H1 (cell line): ENCODE data around the gene STX17. TPM values are rescaled to one million over a fixed set of nuclear protein-coding genes. Genes with fewer than 3 reads are reported as not detected.

Source experiments
- CTCF ChIA-PET: fragments of 300-600 bp; sonication (Branson Sonifier 250); formaldehyde crosslinking; loops from one replicate; lab custom pipeline; 2021; ENCODE audit not compliant: partially characterized antibody; lab: Charles Lee
- POLR2A ChIA-PET: fragments of 300-600 bp; sonication (Branson Sonifier 250); formaldehyde crosslinking; loops from one replicate; lab custom pipeline; 2021; ENCODE audit warnings: inconsistent platforms; ENCODE audit not compliant: partially characterized antibody; lab: Charles Lee
- DNase-seq, 2 experiments: peaks; one replicate each; pipeline versions ENCODE4 v3.0.0 to v3.0.0-alpha.2; 2010 to 2022; ENCODE audit warnings: low spot score in 2 of 2, low read depth in 1 of 2, mixed read lengths in 1 of 2
- FAIRE-seq: peaks from 2 replicates; lab custom pipeline; 2011; peaks lifted over from hg19 to GRCh38; lab: Jason Lieb, UNC
- H2AFZ ChIP-seq: 2 replicates; pipeline ENCODE4 v1.8.1; 2012; ENCODE audit warnings: low read length, inconsistent platforms
- H2AK5ac ChIP-seq: 2 replicates; pipeline ENCODE4 v1.6.1; 2013; ENCODE audit warnings: low read depth, low read length
- H2BK120ac ChIP-seq: replicated peaks from 2 replicates; pipeline ENCODE3; 2013; ENCODE audit warnings: low read depth, low read length, inconsistent platforms
- H2BK12ac ChIP-seq: 2 replicates; pipeline ENCODE4 v1.6.1; 2013; ENCODE audit warnings: low read depth, low read length
- H2BK15ac ChIP-seq: 2 replicates; pipeline ENCODE4 v1.6.1; 2013; ENCODE audit warnings: low read length
- H2BK20ac ChIP-seq: 2 replicates; pipeline ENCODE4 v1.6.1; 2013; ENCODE audit warnings: low read length
- H2BK5ac ChIP-seq: 2 replicates; pipeline ENCODE4 v1.6.1; 2013; ENCODE audit warnings: low read depth, low read length
- H3K14ac ChIP-seq: 2 replicates; pipeline ENCODE4 v1.6.1; 2013; ENCODE audit warnings: inconsistent platforms; ENCODE audit not compliant: insufficient read length
- H3K18ac ChIP-seq: 2 replicates; pipeline ENCODE4 v1.6.1; 2013; ENCODE audit warnings: low read length; ENCODE audit errors: extremely low read depth
- H3K23ac ChIP-seq: 2 replicates; pipeline ENCODE4 v1.6.1; 2013; ENCODE audit warnings: inconsistent platforms; ENCODE audit not compliant: insufficient read length
- H3K23me2 ChIP-seq: 2 replicates; pipeline ENCODE4 v1.6.1; 2013; ENCODE audit warnings: low read depth, low read length
- H3K27ac ChIP-seq: 2 replicates; pipeline ENCODE4 v1.6.1; 2011; ENCODE audit warnings: low read depth, low read length, inconsistent platforms
- H3K27me3 ChIP-seq, 4 experiments: replicated peaks in 1 of 4; 1 replicate in 1 of 4; 2 replicates in 3 of 4; pipeline versions ENCODE4 v1.6.1 to v1.8.1; 2011 to 2013; ENCODE audit warnings: low read length in 3 of 4, mild to moderate bottlenecking in 3 of 4, inconsistent platforms in 2 of 4, mixed read lengths in 2 of 4, moderate library complexity in 1 of 4; ENCODE audit not compliant: control insufficient read depth in 3 of 4, insufficient read depth in 3 of 4; ENCODE audit errors: extremely low read depth in 1 of 4
- H3K36me3 ChIP-seq, 4 experiments: 2 replicates each; pipeline versions ENCODE4 v1.6.1 to v1.8.1; 2011 to 2013; ENCODE audit warnings: mild to moderate bottlenecking in 4 of 4, low read length in 3 of 4, moderate library complexity in 2 of 4, control low read depth in 1 of 4, inconsistent platforms in 1 of 4; ENCODE audit not compliant: insufficient read depth in 4 of 4, control insufficient read depth in 2 of 4
- H3K4ac ChIP-seq: replicated peaks from 2 replicates; pipeline ENCODE3; 2013; ENCODE audit warnings: low read length, low read depth, mixed read lengths, inconsistent platforms; ENCODE audit not compliant: insufficient read length
- H3K4me1 ChIP-seq, 4 experiments: replicated peaks in 1 of 4; 1 replicate in 1 of 4; 2 replicates in 3 of 4; pipeline versions ENCODE4 v1.6.1 to v1.8.1; 2011 to 2013; ENCODE audit warnings: low read length in 3 of 4, inconsistent platforms in 2 of 4, mixed read lengths in 1 of 4; ENCODE audit not compliant: insufficient read depth in 4 of 4, control insufficient read depth in 3 of 4
- H3K4me2 ChIP-seq, 2 experiments: 2 replicates each; pipeline versions ENCODE4 v1.6.1 to v1.8.1; 2011 to 2013; ENCODE audit warnings: low read depth in 2 of 2, low read length in 2 of 2, control low read depth in 1 of 2, inconsistent platforms in 1 of 2, mild to moderate bottlenecking in 1 of 2; ENCODE audit not compliant: insufficient read depth in 1 of 2
- H3K4me3 ChIP-seq, 4 experiments: fragments of 200-600, 300-600 bp in 1 of 4; sonication (generic), shearing (Covaris generic), sonication (Bioruptor Twin) in 1 of 4; 2 replicates each; pipeline versions ENCODE4 v1.5.1 to v1.8.1; 2011 to 2016; ENCODE audit warnings: low read length in 4 of 4, low read depth in 3 of 4, control low read depth in 2 of 4, inconsistent platforms in 2 of 4, mild to moderate bottlenecking in 2 of 4, mixed read lengths in 1 of 4, moderate library complexity in 1 of 4; ENCODE audit not compliant: insufficient read depth in 2 of 4; ENCODE audit errors: extremely low read depth in 1 of 4
- H3K56ac ChIP-seq: replicated peaks from 2 replicates; pipeline ENCODE3; 2013; ENCODE audit warnings: low read depth, mild to moderate bottlenecking, mixed read lengths, low read length, inconsistent platforms; ENCODE audit not compliant: insufficient read length
- H3K79me1 ChIP-seq: 2 replicates; pipeline ENCODE4 v1.6.1; 2013; ENCODE audit warnings: low read depth, low read length, control low read depth
- H3K79me2 ChIP-seq, 2 experiments: 2 replicates each; pipeline versions ENCODE4 v1.6.1 to v1.8.1; 2012 to 2013; ENCODE audit warnings: low read length in 2 of 2, mild to moderate bottlenecking in 2 of 2, inconsistent platforms in 1 of 2; ENCODE audit not compliant: insufficient read depth in 2 of 2, control insufficient read depth in 1 of 2
- H3K9ac ChIP-seq, 4 experiments: replicated peaks in 1 of 4; 1 replicate in 1 of 4; 2 replicates in 3 of 4; pipeline versions ENCODE4 v1.6.1 to v1.8.1; 2011 to 2013; ENCODE audit warnings: low read depth in 3 of 4, low read length in 3 of 4, control low read depth in 2 of 4, mild to moderate bottlenecking in 2 of 4, moderate library complexity in 2 of 4, inconsistent platforms in 1 of 4; ENCODE audit errors: extremely low read depth in 1 of 4
- H3K9me3 ChIP-seq, 2 experiments: 2 replicates each; pipeline versions ENCODE4 v1.6.1 to v1.8.1; 2012 to 2013; ENCODE audit warnings: mild to moderate bottlenecking in 2 of 2, moderate library complexity in 2 of 2, control low read depth in 1 of 2, inconsistent platforms in 1 of 2, low read depth in 1 of 2, low read length in 1 of 2, mixed read lengths in 1 of 2; ENCODE audit not compliant: insufficient read depth in 2 of 2
- H4K20me1 ChIP-seq, 2 experiments: replicated peaks in 1 of 2; 2 replicates each; pipeline versions ENCODE3 to v1.8.1; 2011 to 2013; ENCODE audit warnings: inconsistent platforms in 2 of 2, low read length in 2 of 2, mild to moderate bottlenecking in 1 of 2; ENCODE audit not compliant: insufficient read depth in 2 of 2, control insufficient read depth in 1 of 2
- H4K5ac ChIP-seq: 2 replicates; pipeline ENCODE4 v1.6.1; 2013; ENCODE audit warnings: low read length, low read depth, mixed read lengths, inconsistent platforms; ENCODE audit not compliant: insufficient read length
- H4K8ac ChIP-seq: 2 replicates; pipeline ENCODE4 v1.8.0; 2013; ENCODE audit warnings: mild to moderate bottlenecking, moderate library complexity, low read length, inconsistent platforms; ENCODE audit not compliant: insufficient read depth; ENCODE audit errors: extremely low read depth
- H4K91ac ChIP-seq: replicated peaks from 2 replicates; pipeline ENCODE3; 2013; ENCODE audit warnings: low read length, mixed read lengths, inconsistent platforms; ENCODE audit not compliant: insufficient read length
- CBX5 ChIP-seq: fragments of 300-800, 300-1000 bp; sonication (generic); IDR thresholded peaks from 2 replicates; pipeline ENCODE4 v1.7.1; 2016; ENCODE audit warnings: antibody characterized with exemption, low read length, low read depth
- CHD2 ChIP-seq: IDR thresholded peaks from 2 replicates; pipeline ENCODE4 v1.6.1; 2012; ENCODE audit warnings: low read length, improper control_type of control experiment
- EZH2 ChIP-seq: fragments of 200-600 bp; sonication (generic); IDR thresholded peaks from 2 replicates; pipeline ENCODE4 v1.7.1; 2012; ENCODE audit warnings: low read depth, mild to moderate bottlenecking, moderate library complexity, low read length, inconsistent platforms; ENCODE audit not compliant: severe bottlenecking
- NANOG ChIP-seq: IDR thresholded peaks from 2 replicates; pipeline ENCODE4 v1.6.1; 2011; ENCODE audit warnings: low read length, low read depth, mild to moderate bottlenecking, inconsistent platforms; ENCODE audit not compliant: insufficient read depth, poor library complexity, severe bottlenecking
- POU5F1 ChIP-seq: IDR thresholded peaks from 2 replicates; pipeline ENCODE4 v1.6.1; 2011; ENCODE audit warnings: low read depth, mild to moderate bottlenecking, low read length, moderate library complexity
- SIN3A ChIP-seq, 2 experiments: IDR thresholded peaks in 1 of 2; conservative IDR thresholded peaks in 1 of 2; 2 replicates each; pipeline ENCODE4 v1.6.1; 2011 to 2012; ENCODE audit warnings: low read length in 2 of 2, improper control_type of control experiment in 1 of 2, low read depth in 1 of 2, mild to moderate bottlenecking in 1 of 2
- SIX5 ChIP-seq: IDR thresholded peaks from 2 replicates; pipeline ENCODE4 v1.6.1; 2011; ENCODE audit warnings: mild to moderate bottlenecking, low read depth, low read length
- SP4 ChIP-seq: IDR thresholded peaks from 2 replicates; pipeline ENCODE4 v1.6.1; 2012; ENCODE audit warnings: low read length, inconsistent platforms
- SRF ChIP-seq: IDR thresholded peaks from 2 replicates; pipeline ENCODE4 v1.6.1; 2011; ENCODE audit warnings: mild to moderate bottlenecking, low read depth, low read length, moderate library complexity
- TBP ChIP-seq: IDR thresholded peaks from 2 replicates; pipeline ENCODE4 v1.6.1; 2011; ENCODE audit warnings: low read depth, low read length, improper control_type of control experiment
- TCF12 ChIP-seq: IDR thresholded peaks from 2 replicates; pipeline ENCODE4 v1.6.1; 2011; ENCODE audit warnings: low read depth, mild to moderate bottlenecking, low read length
- WGBS, 2 experiments: shearing (Covaris generic) in 1 of 2; methylation state at CpG; one replicate each; pipeline versions ENCODE4 v1.1.6 to v1.1.7; 2013 to 2015; ENCODE audit warnings: low lambda C conversion rate in 2 of 2, mixed read lengths in 2 of 2, inconsistent platforms in 1 of 2, low coverage in 1 of 2, missing lambda C conversion rate in 1 of 2; ENCODE audit not compliant: insufficient replicate concordance in 2 of 2, insufficient coverage in 1 of 2, insufficient read length in 1 of 2; ENCODE audit errors: extremely low coverage in 1 of 2, missing lambda C conversion rate in 1 of 2; 5-methylcytosine and 5-hydroxymethylcytosine counted together
- polyA plus RNA-seq, 7 experiments: library from polyadenylated mRNA; depleted of rRNA in 3 of 7; stranded (reverse) in 5 of 7; unstranded in 2 of 7; fragments of >200 nt in 5 of 7; fragments of 200-250 nt in 2 of 7; gene quantifications; 1 replicate in 5 of 7; 2 replicates in 1 of 7; 4 replicates in 1 of 7; pipeline versions ENCODE4 v1.2.1 to v1.2.3, GENCODE V29; 2011 to 2013; ENCODE audit warnings: missing spikeins in 2 of 7, mixed read lengths in 2 of 7
- total RNA-seq: library from RNA; stranded (reverse); fragmentation: NEBNext Ultra II Directional; extraction: Animal tissue kit (Norgen Biotek cat#: 25700); gene quantifications from 2 replicates; pipeline ENCODE4 v1.2.1, GENCODE V29; 2021
- TF ChIP-seq, protein P1 (sequence below), 3 experiments: IDR thresholded peaks; 1 replicate in 2 of 3; 2 replicates in 1 of 3; pipeline versions ENCODE4 v1.5.1 to v1.6.1; 2011; ENCODE audit warnings: low read length in 3 of 3, mild to moderate bottlenecking in 3 of 3, inconsistent platforms in 2 of 3, low read depth in 1 of 3, moderate library complexity in 1 of 3; ENCODE audit not compliant: insufficient read depth in 1 of 3; ENCODE audit errors: control extremely low read depth in 1 of 3

STX17 gene
- total and polyA plus RNA-seq, 2 of the 8 experiments (the other 6 are each of a cell fraction or from before 2014, with no cell fraction given) = 4.5 to 16.3 TPM

DNA sequence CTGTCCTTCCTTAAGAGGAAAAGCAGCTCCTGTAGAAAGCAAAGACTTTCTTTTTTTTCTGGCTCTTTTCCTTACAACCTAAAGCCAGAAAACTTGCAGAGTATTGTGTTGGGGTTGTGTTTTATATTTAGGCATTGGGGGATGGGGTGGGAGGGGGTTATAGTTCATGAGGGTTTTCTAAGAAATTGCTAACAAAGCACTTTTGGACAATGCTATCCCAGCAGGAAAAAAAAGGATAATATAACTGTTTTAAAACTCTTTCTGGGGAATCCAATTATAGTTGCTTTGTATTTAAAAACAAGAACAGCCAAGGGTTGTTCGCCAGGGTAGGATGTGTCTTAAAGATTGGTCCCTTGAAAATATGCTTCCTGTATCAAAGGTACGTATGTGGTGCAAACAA lies 42.5 kb upstream of the STX17 start:
- Histone ChIP-seq H3K79me1 (no peaks in the 10 kb centered on the region), H3K9ac (no peak overlapping the region), H3K4me2 (no peak overlapping the region), H2AFZ (no peak overlapping the region), H3K14ac (no peak overlapping the region), H4K20me1 (no peaks in the 10 kb centered on the region), H4K8ac (no peak overlapping the region), H2BK5ac (no peak overlapping the region), H3K4me1 (peaks cover 0 to 7% (median 4%) of the 10 kb centered on the region in 4 experiments; a peak in 3 of 7 replicates), H3K27me3 (no peaks in the 10 kb centered on the region), H3K79me2 (no peaks in the 10 kb centered on the region), H3K9me3 (no peaks in the 10 kb centered on the region), H2AK5ac (no peak overlapping the region), H4K91ac (no peak overlapping the region), H4K5ac (no peak overlapping the region), H3K18ac (no peak overlapping the region), H3K23ac (no peak overlapping the region), H2BK15ac (no peak overlapping the region), H3K4ac (no peak overlapping the region), H3K56ac (no peak overlapping the region), H3K27ac (no peak overlapping the region), H2BK20ac (no peak overlapping the region), H3K36me3 (no peaks in the 10 kb centered on the region), H3K4me3 (no peak overlapping the region), H2BK12ac (no peak overlapping the region), H2BK120ac (no peak overlapping the region), H3K23me2 (no peaks in the 10 kb centered on the region)
- WGBS, 2 experiments = 93% methylated on average over 2 of the region's 2 CpGs; no CpG with 5 or more reads in 1 of the 2 experiments
- DNase-seq = no peak
- ChIA-PET POLR2A (no interaction called here), CTCF (interaction anchor here (0.7 to 1.5 kb wide), 4 partner anchors 25 to 632 kb away, joined by 3 read pairs; no protein-coding TSS in a partner anchor)
- no peak for FAIRE-seq
- TF ChIP-seq TBP = no peak
- TF ChIP-seq SP4 = no peak
- no peak for TF ChIP-seq SIN3A (conservative IDR thresholded peaks at IDR 0.05 in 1 of 2, IDR thresholded peaks at IDR 0.05 in 1 of 2; ENCODE audit: low read depth in 1 of 2, low read length in 2 of 2)
- TF ChIP-seq TCF12 = no peak
- no peak for TF ChIP-seq CBX5
- TF ChIP-seq EZH2 = no peak
- no peak for TF ChIP-seq SIX5
- TF ChIP-seq NANOG = no peak
- no peak for TF ChIP-seq SRF
- no peak for TF ChIP-seq POU5F1
- no peak for TF ChIP-seq CHD2
- TF ChIP-seq, protein P1, sequence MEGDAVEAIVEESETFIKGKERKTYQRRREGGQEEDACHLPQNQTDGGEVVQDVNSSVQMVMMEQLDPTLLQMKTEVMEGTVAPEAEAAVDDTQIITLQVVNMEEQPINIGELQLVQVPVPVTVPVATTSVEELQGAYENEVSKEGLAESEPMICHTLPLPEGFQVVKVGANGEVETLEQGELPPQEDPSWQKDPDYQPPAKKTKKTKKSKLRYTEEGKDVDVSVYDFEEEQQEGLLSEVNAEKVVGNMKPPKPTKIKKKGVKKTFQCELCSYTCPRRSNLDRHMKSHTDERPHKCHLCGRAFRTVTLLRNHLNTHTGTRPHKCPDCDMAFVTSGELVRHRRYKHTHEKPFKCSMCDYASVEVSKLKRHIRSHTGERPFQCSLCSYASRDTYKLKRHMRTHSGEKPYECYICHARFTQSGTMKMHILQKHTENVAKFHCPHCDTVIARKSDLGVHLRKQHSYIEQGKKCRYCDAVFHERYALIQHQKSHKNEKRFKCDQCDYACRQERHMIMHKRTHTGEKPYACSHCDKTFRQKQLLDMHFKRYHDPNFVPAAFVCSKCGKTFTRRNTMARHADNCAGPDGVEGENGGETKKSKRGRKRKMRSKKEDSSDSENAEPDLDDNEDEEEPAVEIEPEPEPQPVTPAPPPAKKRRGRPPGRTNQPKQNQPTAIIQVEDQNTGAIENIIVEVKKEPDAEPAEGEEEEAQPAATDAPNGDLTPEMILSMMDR (IDR thresholded peaks at IDR 0.05; ENCODE audit: control extremely low read depth in 1 of 3, insufficient read depth in 1 of 3, low read depth in 1 of 3, low read length in 3 of 3) = no peak
